ENCODE measurements around the gene NR5A2. TPM values are rescaled to one million over a fixed set of nuclear protein-coding genes. Genes with fewer than 3 reads are reported as not detected.

The NR5A2 gene
- polyA plus RNA-seq, 3 donors: 0.03 to 0.31 TPM; not detected in 1

GRCh38 chr1:200028586-200029034 is 1.1 kb downstream of the NR5A2 start:
- Mint-ChIP-seq H3K9me3 (peaks cover 0 to 12% (median 2%) of the 10 kb centered on the region in 7 donors), H3K4me1 (peaks cover 14% of the 10 kb centered on the region), H3K36me3 (no peaks in the 10 kb centered on the region), H3K27ac (no peak overlapping the region), H3K4me3 (peak overlapping the region; percentile 71 to 96), H3K27me3 (ENCODE audit: low read depth in 3 of 3) (peaks cover 30 to 65% (median 36%) of the 10 kb centered on the region in 3 donors)
- H3K4me2 ChIP-seq (replicated peaks; ENCODE audit: extremely low read depth, low read length, poor library complexity, severe bottlenecking): peak overlapping the region; percentile 87
- intact Hi-C loops (cut with micrococcal nuclease): no loop called here
- H3K27ac ChIP-seq (ENCODE audit: low read depth in 1 of 2, low read length in 2 of 2): no peak overlapping the region
- peaks cover 0 to 14% of the 10 kb centered on the region in 2 donors for H3K9me3 ChIP-seq (replicated peaks in 1 of 2; ENCODE audit: control insufficient read depth in 1 of 2, insufficient read depth in 1 of 2, low read length in 2 of 2)
- H3K9ac ChIP-seq (ENCODE audit: insufficient read depth, low read length, poor library complexity, severe bottlenecking): peak overlapping the region; percentile 34
- no peak for TF ChIP-seq CTCF (IDR thresholded peaks at IDR 0.05)
- H4K20me1 ChIP-seq (ENCODE audit: insufficient read depth, low read length): no peaks in the 10 kb centered on the region
- WGBS (ENCODE audit: insufficient coverage): no CpG with 5 or more reads among the region's 2 CpGs
- H3K27me3 ChIP-seq (ENCODE audit: control insufficient read depth in 2 of 2, insufficient read depth in 2 of 2, low read length in 2 of 2): peaks cover 61 to 86% of the 10 kb centered on the region in 2 donors
- H2AFZ ChIP-seq (ENCODE audit: insufficient read depth, low read depth, low read length, poor library complexity, severe bottlenecking): peak overlapping the region; percentile 76
- no peaks in the 10 kb centered on the region for H3K79me2 ChIP-seq (ENCODE audit: insufficient read depth, low read length)
- peaks cover 12 to 15% of the 10 kb centered on the region in 2 donors for H3K4me1 ChIP-seq (ENCODE audit: control insufficient read depth in 1 of 2, insufficient read depth in 2 of 2, low read length in 2 of 2)
- no peak for DNase-seq
- H3K4me3 ChIP-seq (replicated peaks in 1 of 3; ENCODE audit: low read depth in 2 of 3, low read length in 3 of 3): peak overlapping the region; percentile 36 to 81 (median 45)
- no peaks in the 10 kb centered on the region for H3K36me3 ChIP-seq (replicated peaks in 1 of 2; ENCODE audit: control insufficient read depth in 1 of 2, insufficient read depth in 2 of 2, low read length in 2 of 2)

GRCh38 chr1:200029035-200029821 is 1.7 kb downstream of the NR5A2 start:
- Mint-ChIP-seq H3K27me3 (ENCODE audit: low read depth in 3 of 3) (peaks cover 29 to 64% (median 32%) of the 10 kb centered on the region in 3 donors), H3K36me3 (no peaks in the 10 kb centered on the region), H3K9me3 (peaks cover 0 to 12% (median 2%) of the 10 kb centered on the region in 7 donors), H3K4me3 (peak overlapping the region; percentile 80 to 96), H3K4me1 (peaks cover 14% of the 10 kb centered on the region), H3K27ac (no peak overlapping the region)
- Histone ChIP-seq H3K27me3 (ENCODE audit: control insufficient read depth in 2 of 2, insufficient read depth in 2 of 2, low read length in 2 of 2) (peaks cover 68 to 89% of the 10 kb centered on the region in 2 donors), H3K4me3 (replicated peaks in 1 of 3; ENCODE audit: low read depth in 2 of 3, low read length in 3 of 3) (peak overlapping the region; percentile 36 to 81 (median 45)), H2AFZ (ENCODE audit: insufficient read depth, low read depth, low read length, poor library complexity, severe bottlenecking) (peak overlapping the region; percentile 76), H3K9ac (ENCODE audit: insufficient read depth, low read length, poor library complexity, severe bottlenecking) (peak overlapping the region; percentile 34), H3K36me3 (replicated peaks in 1 of 2; ENCODE audit: control insufficient read depth in 1 of 2, insufficient read depth in 2 of 2, low read length in 2 of 2) (no peaks in the 10 kb centered on the region), H3K27ac (ENCODE audit: low read depth in 1 of 2, low read length in 2 of 2) (no peak overlapping the region), H3K79me2 (ENCODE audit: insufficient read depth, low read length) (no peaks in the 10 kb centered on the region), H3K9me3 (replicated peaks in 1 of 2; ENCODE audit: control insufficient read depth in 1 of 2, insufficient read depth in 1 of 2, low read length in 2 of 2) (peaks cover 0 to 20% of the 10 kb centered on the region in 2 donors), H3K4me2 (replicated peaks; ENCODE audit: extremely low read depth, low read length, poor library complexity, severe bottlenecking) (peak overlapping the region; percentile 87), H4K20me1 (ENCODE audit: insufficient read depth, low read length) (no peaks in the 10 kb centered on the region), H3K4me1 (ENCODE audit: control insufficient read depth in 1 of 2, insufficient read depth in 2 of 2, low read length in 2 of 2) (peaks cover 12 to 15% of the 10 kb centered on the region in 2 donors)
- intact Hi-C loops (cut with micrococcal nuclease): no loop called here
- no peak for DNase-seq
- no peak for TF ChIP-seq CTCF (IDR thresholded peaks at IDR 0.05)
- WGBS (ENCODE audit: insufficient coverage): 3% methylated on average over 49 of the region's 65 CpGs
